CD4-positive, alpha-beta T cell (primary cell): ENCODE data around the gene ATP4B. TPM values are rescaled to one million over a fixed set of nuclear protein-coding genes. Genes with fewer than 3 reads are reported as not detected.

Experiments
- ATAC-seq: fragments of 200-7000 bp; cut with Tn5 transposase; one replicate; pipeline ENCODE4 v1.10.0; 2022; ENCODE audit warnings: mild to moderate bottlenecking; ENCODE audit not compliant: poor library complexity
- CTCF ChIA-PET: fragments of 350-600 bp; sonication (Branson Sonifier 250); formaldehyde crosslinking; loops from one replicate; lab custom pipeline; 2021; ENCODE audit warnings: antibody characterized with exemption, inconsistent platforms; lab: Charles Lee
- POLR2A ChIA-PET: fragments of 350-600 bp; sonication (Branson Sonifier 250); formaldehyde crosslinking; loops from one replicate; lab custom pipeline; 2021; ENCODE audit warnings: antibody characterized with exemption, inconsistent platforms; lab: Charles Lee
- DNase-seq, 14 experiments: peaks; one replicate each; pipeline ENCODE4 v3.0.0-alpha.2; 2013 to 2020; ENCODE audit warnings: mixed read lengths in 2 of 14
- H3K27ac ChIP-seq, 2 donors: one replicate each; pipeline versions ENCODE4 v1.5.1 to v1.7.0; 2013; ENCODE audit warnings: low read length in 2 of 2, low read depth in 1 of 2, mild to moderate bottlenecking in 1 of 2
- H3K27me3 ChIP-seq, 2 experiments: 1 replicate in 1 of 2; 2 replicates in 1 of 2; pipeline versions ENCODE4 v1.6.1 to v1.7.0; 2013; ENCODE audit warnings: low read length in 2 of 2, control low read depth in 1 of 2, mild to moderate bottlenecking in 1 of 2, moderate library complexity in 1 of 2; ENCODE audit not compliant: insufficient read depth in 2 of 2, control insufficient read depth in 1 of 2
- H3K36me3 ChIP-seq: one replicate; pipeline ENCODE4 v1.6.1; 2013; ENCODE audit warnings: low read length, control low read depth; ENCODE audit not compliant: insufficient read depth
- H3K4me1 ChIP-seq: one replicate; pipeline ENCODE4 v1.6.1; 2013; ENCODE audit warnings: low read length, control low read depth; ENCODE audit not compliant: insufficient read depth
- H3K4me3 ChIP-seq: one replicate; pipeline ENCODE4 v1.5.1; 2013; ENCODE audit warnings: mild to moderate bottlenecking, low read length, moderate library complexity
- H3K9me3 ChIP-seq, 2 experiments: 1 replicate in 1 of 2; 2 replicates in 1 of 2; pipeline versions ENCODE4 v1.6.1 to v1.7.0; 2013; ENCODE audit warnings: low read length in 2 of 2, mild to moderate bottlenecking in 2 of 2, control low read depth in 1 of 2, moderate library complexity in 1 of 2; ENCODE audit not compliant: control insufficient read depth in 1 of 2, insufficient read depth in 1 of 2
- H3K27ac Mint-ChIP-seq: one replicate; pipeline ENCODE4 v1.8.0; 2020; ENCODE audit warnings: mixed read lengths
- H3K27me3 Mint-ChIP-seq: one replicate; pipeline ENCODE4 v1.8.0; 2021; ENCODE audit warnings: mixed read lengths
- H3K36me3 Mint-ChIP-seq: one replicate; pipeline ENCODE4 v1.8.0; 2021; ENCODE audit warnings: low read depth, mixed read lengths
- H3K4me1 Mint-ChIP-seq: one replicate; pipeline ENCODE4 v1.8.0; 2021; ENCODE audit warnings: low read depth, mixed read lengths
- H3K4me3 Mint-ChIP-seq: one replicate; pipeline ENCODE4 v1.8.0; 2020; ENCODE audit warnings: mild to moderate bottlenecking, mixed read lengths
- H3K9me3 Mint-ChIP-seq: one replicate; pipeline ENCODE4 v1.8.0; 2020; ENCODE audit warnings: mixed read lengths
- CTCF ChIP-seq: fragments of 200-600 bp; IDR thresholded peaks from one replicate; pipeline ENCODE4 v1.8.0; 2022; ENCODE audit warnings: antibody characterized with exemption, mild to moderate bottlenecking
- intact Hi-C, 2 experiments: fragments of 100-400 bp; cut with DNase I in 1 of 2; cut with micrococcal nuclease in 1 of 2; formaldehyde crosslinking; loops; one replicate each; pipeline versions ENCODE4 v1.15.1 to v1.9.0; 2023 to 2025; cut with DNase I, micrococcal nuclease
- total RNA-seq, 174 experiments: library from RNA in 2 of 174; stranded (reverse) in 2 of 174; gene quantifications; one replicate each; pipeline ENCODE4 v1.2.3 and lab custom pipeline; 2021 to 2026

ATP4B gene
- total RNA-seq, 2 experiments from 2014 or later = not detected

- H3K9me3 ChIP-seq = peaks cover 0 to 3% of the 10 kb centered on the region in 2 experiments
- H3K27ac ChIP-seq = no peak overlapping the region
- peaks cover 42% of the 10 kb centered on the region for H3K4me1 Mint-ChIP-seq
- H3K4me1 ChIP-seq = peaks cover 12% of the 10 kb centered on the region
- ChIA-PET POLR2A (no interaction called here), CTCF (no interaction called here)
- no peaks in the 10 kb centered on the region for H3K27me3 Mint-ChIP-seq
- intact Hi-C loops = no loop called here
- H3K4me3 Mint-ChIP-seq = no peak overlapping the region
- no peak for DNase-seq
- peaks cover 18% of the 10 kb centered on the region for H3K36me3 Mint-ChIP-seq
- no peak overlapping the region for H3K27ac Mint-ChIP-seq
- peaks cover 12% of the 10 kb centered on the region for H3K36me3 ChIP-seq
- ATAC-seq = no peak
- no peak for TF ChIP-seq CTCF
- no peaks in the 10 kb centered on the region for H3K27me3 ChIP-seq
- no peaks in the 10 kb centered on the region for H3K9me3 Mint-ChIP-seq
- no peak overlapping the region for H3K4me3 ChIP-seq
Measured at GRCh38 chr13:113644800-113645199, 13.2 kb downstream of the ATP4B start.

GRCh38 chr13:113643593-113643992 is 14.4 kb downstream of the ATP4B start:
- Histone ChIP-seq H3K36me3 (peaks cover 23% of the 10 kb centered on the region), H3K4me1 (peaks cover 12% of the 10 kb centered on the region), H3K27me3 (no peaks in the 10 kb centered on the region), H3K9me3 (peaks cover 0 to 5% of the 10 kb centered on the region in 2 experiments), H3K27ac (no peak overlapping the region), H3K4me3 (no peak overlapping the region)
- DNase-seq (no peak), ATAC-seq (no peak)
- Mint-ChIP-seq H3K27ac (no peak overlapping the region), H3K4me1 (peaks cover 42% of the 10 kb centered on the region), H3K9me3 (no peaks in the 10 kb centered on the region), H3K27me3 (no peaks in the 10 kb centered on the region), H3K36me3 (peaks cover 27% of the 10 kb centered on the region), H3K4me3 (no peak overlapping the region)
- no peak for TF ChIP-seq CTCF
- intact Hi-C loops = no loop called here
- CTCF ChIA-PET = no interaction called here
- POLR2A ChIA-PET = no interaction called here

GRCh38 chr13:113642563-113642962 is 15.4 kb downstream of the ATP4B start:
- Histone ChIP-seq H3K4me1 (peaks cover 12% of the 10 kb centered on the region), H3K27ac (no peak overlapping the region), H3K4me3 (no peak overlapping the region), H3K27me3 (no peaks in the 10 kb centered on the region), H3K9me3 (peaks cover 0 to 7% of the 10 kb centered on the region in 2 experiments), H3K36me3 (peaks cover 34% of the 10 kb centered on the region)
- DNase-seq (no peak), ATAC-seq (no peak)
- ChIA-PET CTCF (no interaction called here), POLR2A (no interaction called here)
- Mint-ChIP-seq H3K27me3 (no peaks in the 10 kb centered on the region), H3K27ac (no peak overlapping the region), H3K36me3 (peaks cover 35% of the 10 kb centered on the region), H3K9me3 (no peaks in the 10 kb centered on the region), H3K4me1 (peaks cover 34% of the 10 kb centered on the region), H3K4me3 (no peak overlapping the region)
- intact Hi-C loops = no loop called here
- no peak for TF ChIP-seq CTCF
